Pancreas (tissue), 10 donors: ENCODE measurements around the gene FKBP9. TPM values are rescaled to one million over a fixed set of nuclear protein-coding genes. Genes with fewer than 3 reads are reported as not detected.
"Not testable (repeated sequence)": the region's sequence is repeated elsewhere in the genome, so short reads cannot be mapped to it uniquely, and the experiment has no call there.

ENCODE experiments used
- ATAC-seq, 4 donors: fragments of 200-7000 bp; cut with Tn5 transposase; one replicate each; pipeline versions ENCODE4 v1.8.0 to v1.9.1; 2020; ENCODE audit warnings: mild to moderate bottlenecking in 4 of 4, moderate library complexity in 4 of 4
- DNase-seq, 6 donors: peaks; one replicate each; pipeline ENCODE4 v3.0.0-alpha.2; 2020
- FAIRE-seq: peaks from 2 replicates; lab custom pipeline; 2012; peaks lifted over from hg19 to GRCh38; lab: Jason Lieb, UNC
- H3K27ac ChIP-seq, 4 donors: fragments of 200-600 bp; sonication (generic); 1 replicate in 3 of 4; 2 replicates in 1 of 4; pipeline versions ENCODE4 v1.5.0 to v1.8.0; 2020
- H3K27me3 ChIP-seq, 4 donors: fragments of 200-600 bp; one replicate each; pipeline ENCODE4 v1.8.0; 2021
- H3K36me3 ChIP-seq, 3 donors: fragments of 200-600 bp; sonication (generic) in 1 of 3; one replicate each; pipeline versions ENCODE4 v1.5.0 to v1.8.0; 2020 to 2021
- H3K4me1 ChIP-seq, 3 donors: fragments of 200-600 bp; one replicate each; pipeline ENCODE4 v1.8.0; 2021
- H3K4me3 ChIP-seq, 4 donors: fragments of 200-600 bp; sonication (generic) in 2 of 4; one replicate each; pipeline versions ENCODE4 v1.5.0 to v1.8.0; 2020 to 2021
- H3K9me3 ChIP-seq, 4 donors: fragments of 200-600 bp; one replicate each; pipeline ENCODE4 v1.8.0; 2021
- CTCF ChIP-seq, 4 donors: fragments of 200-600 bp; sonication (generic) in 3 of 4; IDR thresholded peaks; one replicate each; pipeline versions ENCODE4 v1.5.0 to v1.8.0; 2021; ENCODE audit warnings: antibody characterized with exemption in 4 of 4
- WGBS, 2 donors: extraction: QIAGEN DNeasy Blood & Tissue Kit; methylation state at CpG; one replicate each; pipeline ENCODE4 v1.1.7; 2013; 5-methylcytosine and 5-hydroxymethylcytosine counted together
- intact Hi-C, 3 donors: fragments of 100-400 bp; cut with DNase I; formaldehyde crosslinking; loops; one replicate each; pipeline versions ENCODE4 v1.11.1 to v1.14.2; 2022
- polyA plus RNA-seq, 2 donors: library from polyadenylated mRNA; stranded (reverse); fragments of 200-250 nt; gene quantifications; one replicate each; pipeline ENCODE4 v1.2.3, GENCODE V29; 2013
- total RNA-seq, 6 donors: library from RNA; stranded (reverse); fragmentation: NEBNext Ultra II Directional in 4 of 6; extraction: Animal tissue kit (Norgen Biotek cat#: 25700) in 4 of 6; gene quantifications; one replicate each; pipeline versions ENCODE4 v1.2.1 to v1.2.4, GENCODE V29; 2021 to 2023
- donor health status: healthy with polysubstance abuse.
- donor health status: DM: no; HTN: no; CAD: no; lungs with moderate emphysema.
- donor health status: DM: no; HTN: no; CAD: no.
- donor health status: control.
- donor health status: control.
- donor health status: Bipolar disorder and iron deficiency.
- donor health status: DM: yes; HTN: yes; CAD: no.
- donor health status: DM: no; HTN: no; CAD: no.
- donor health status: DM: no; HTN: no; CAD: no.
- donor health status: DM: yes; HTN: yes; CAD: no.

The FKBP9 gene
- total RNA-seq (10 to 100 TPM; 44.1 to 82.4 (median 54.8) TPM), polyA plus RNA-seq (10 to 100 TPM; 20.0 to 20.8 TPM)

GRCh38 chr7:32957326-32958045, at the start of gene FKBP9:
Gene FKBP9, plus strand, starts transcription at chr7:32957440. Its CDS starts 134 bp downstream, at chr7:32957574.
- peak; percentile 87 to 94 (median 92) for DNase-seq
- TF ChIP-seq CTCF (IDR thresholded peaks at IDR 0.05) = no peak
- Histone ChIP-seq H3K36me3 (no peaks in the 10 kb centered on the region), H3K4me3 (peak within 1 kb of the TSS; percentile 73 to 100 (median 92)), H3K4me1 (no peaks in the 10 kb centered on the region), H3K27ac (peak within 1 kb of the TSS; percentile 67 to 89 (median 81)), H3K27me3 (no peaks in the 10 kb centered on the region), H3K9me3 (no peaks in the 10 kb centered on the region)
- peak; percentile 91 to 95 (median 94) for ATAC-seq
- 0 to 1% methylated on average over 61 to 91 of the region's 91 CpGs for WGBS, 2 donors
- intact Hi-C loops = loop anchor here in 1 of 3 donors (10.0 kb wide), 1 partner anchor 107 kb away; the partner anchor contains the start of gene NT5C3A
- no peak for FAIRE-seq

- H3K36me3 ChIP-seq = no peaks in the 10 kb centered on the region
- no peaks in the 10 kb centered on the region for H3K27me3 ChIP-seq
- H3K9me3 ChIP-seq = no peaks in the 10 kb centered on the region
- H3K4me1 ChIP-seq = no peaks in the 10 kb centered on the region
- TF ChIP-seq CTCF (IDR thresholded peaks at IDR 0.05) = no peak
- no peak overlapping the region for H3K27ac ChIP-seq
- FAIRE-seq = no peak
- intact Hi-C loops = no loop called here
- no peak overlapping the region for H3K4me3 ChIP-seq
- DNase-seq = no peak
- ATAC-seq = no peak
- whole genome bisulfite sequencing, 2 donors = 50 to 65% methylated on average over 1 of the region's 1 CpG
Measured at GRCh38 chr7:32910195-32910594, 47.0 kb upstream of the FKBP9 start.

- no peak for TF ChIP-seq CTCF (IDR thresholded peaks at IDR 0.05)
- H3K36me3 ChIP-seq = peaks cover 0 to 9% (median 0%) of the 10 kb centered on the region in 3 donors
- FAIRE-seq (no peak), DNase-seq (no peak), ATAC-seq (peak in 1 of 4 donors; percentile 30)
- H3K4me3 ChIP-seq = no peak overlapping the region
- 72 to 95% methylated on average over 1 of the region's 1 CpG for WGBS, 2 donors
- no peak overlapping the region for H3K27ac ChIP-seq
- H3K9me3 ChIP-seq = no peaks in the 10 kb centered on the region
- H3K4me1 ChIP-seq = no peaks in the 10 kb centered on the region
- H3K27me3 ChIP-seq = no peaks in the 10 kb centered on the region
- intact Hi-C loops = no loop called here
Measured at GRCh38 chr7:32914184-32914583, 43.1 kb upstream of the FKBP9 start.

- DNase-seq (no peak), ATAC-seq (no peak), FAIRE-seq (no peak)
- no peaks in the 10 kb centered on the region for H3K9me3 ChIP-seq
- H3K36me3 ChIP-seq = peaks cover 0 to 15% (median 0%) of the 10 kb centered on the region in 3 donors
- no peak for TF ChIP-seq CTCF (IDR thresholded peaks at IDR 0.05)
- WGBS, 2 donors = 91 to 96% methylated on average over 5 of the region's 5 CpGs
- H3K4me1 ChIP-seq = no peaks in the 10 kb centered on the region
- H3K4me3 ChIP-seq = no peak overlapping the region
- H3K27me3 ChIP-seq = no peaks in the 10 kb centered on the region
- no peak overlapping the region for H3K27ac ChIP-seq
- intact Hi-C loops = no loop called here
Measured at GRCh38 chr7:32915041-32915536, 42.2 kb upstream of the FKBP9 start.

GRCh38 chr7:32916006-32916405, 41.2 kb upstream of the FKBP9 start:
- no peak overlapping the region for H3K27ac ChIP-seq
- H3K4me3 ChIP-seq = no peak overlapping the region
- no peak for TF ChIP-seq CTCF (IDR thresholded peaks at IDR 0.05)
- no peaks in the 10 kb centered on the region for H3K27me3 ChIP-seq
- 85 to 90% methylated on average over 3 of the region's 3 CpGs for WGBS, 2 donors
- H3K36me3 ChIP-seq = peaks cover 0 to 15% (median 0%) of the 10 kb centered on the region in 3 donors
- ATAC-seq = no peak
- DNase-seq = no peak
- H3K4me1 ChIP-seq = no peaks in the 10 kb centered on the region
- intact Hi-C loops = no loop called here
- no peak for FAIRE-seq
- H3K9me3 ChIP-seq = no peaks in the 10 kb centered on the region

GRCh38 chr7:32916994-32917393, 40.2 kb upstream of the FKBP9 start:
- H3K36me3 ChIP-seq = peaks cover 0 to 15% (median 0%) of the 10 kb centered on the region in 3 donors
- H3K4me3 ChIP-seq, ATAC-seq, intact Hi-C loops, H3K9me3 ChIP-seq, H3K27me3 ChIP-seq, H3K4me1 ChIP-seq, H3K27ac ChIP-seq, FAIRE-seq, DNase-seq: not testable (repeated sequence)
- 91 to 92% methylated on average over 5 of the region's 7 CpGs for WGBS, 2 donors
